NOMO-1 treated with DMSO at 0.1 percent for 48 hours (cell line): ENCODE results near the gene OPTC.

Experiments used
- DNase-seq: peaks from one replicate; lab custom pipeline; 2025; ENCODE audit not compliant: unreplicated experiment; lab: John Stamatoyannopoulos, UW

The OPTC gene

GRCh38 chr1:203556047-203556851 is 62.3 kb downstream of the OPTC start:
- DNase-seq, result no peak

- no peak for DNase-seq
These were observed 63.4 kb downstream of the OPTC start for GRCh38 chr1:203557390-203557789.

- DNase-seq, result no peak
These were observed 64.3 kb downstream of the OPTC start for GRCh38 chr1:203558064-203558760.
